HG03135 (cell line): Measurements from ENCODE around the gene BTNL3.
"Not testable (repeated sequence)": the region's sequence is repeated elsewhere in the genome, so short reads cannot be mapped to it uniquely, and the experiment has no call there.

Experiments used
- ATAC-seq: cut with Tn5 transposase; IDR thresholded peaks from one replicate; pipeline ENCODE4 v1.9.1; 2021; ENCODE audit warnings: mild to moderate bottlenecking, moderate library complexity; ENCODE audit not compliant: unreplicated experiment

Gene BTNL3, protein sequence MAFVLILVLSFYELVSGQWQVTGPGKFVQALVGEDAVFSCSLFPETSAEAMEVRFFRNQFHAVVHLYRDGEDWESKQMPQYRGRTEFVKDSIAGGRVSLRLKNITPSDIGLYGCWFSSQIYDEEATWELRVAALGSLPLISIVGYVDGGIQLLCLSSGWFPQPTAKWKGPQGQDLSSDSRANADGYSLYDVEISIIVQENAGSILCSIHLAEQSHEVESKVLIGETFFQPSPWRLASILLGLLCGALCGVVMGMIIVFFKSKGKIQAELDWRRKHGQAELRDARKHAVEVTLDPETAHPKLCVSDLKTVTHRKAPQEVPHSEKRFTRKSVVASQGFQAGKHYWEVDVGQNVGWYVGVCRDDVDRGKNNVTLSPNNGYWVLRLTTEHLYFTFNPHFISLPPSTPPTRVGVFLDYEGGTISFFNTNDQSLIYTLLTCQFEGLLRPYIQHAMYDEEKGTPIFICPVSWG

DNA sequence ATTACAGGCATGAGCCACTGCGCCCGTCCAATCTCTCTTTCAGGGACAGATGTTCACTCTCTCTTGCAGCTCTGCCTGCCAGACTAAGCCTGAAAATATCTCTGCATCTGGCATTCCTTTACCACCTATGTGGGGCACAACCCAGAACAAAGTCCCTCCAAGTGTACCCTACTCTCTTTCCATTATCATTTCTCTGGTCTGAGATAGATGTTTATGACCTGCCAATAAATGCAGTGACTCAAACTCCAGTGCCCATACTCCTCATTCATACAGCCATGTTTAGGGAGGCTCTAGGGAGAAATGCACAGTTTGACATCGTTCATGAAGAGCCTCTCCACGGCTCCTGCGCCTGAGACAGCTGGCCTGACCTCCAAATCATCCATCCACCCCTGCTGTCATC, at the start of gene BTNL3:
Gene BTNL3 (plus strand): TSS at position 255 of the 400 bp plus-strand sequence. CDS start 183 bp downstream, outside the sequence.
- ATAC-seq = no peak

DNA sequence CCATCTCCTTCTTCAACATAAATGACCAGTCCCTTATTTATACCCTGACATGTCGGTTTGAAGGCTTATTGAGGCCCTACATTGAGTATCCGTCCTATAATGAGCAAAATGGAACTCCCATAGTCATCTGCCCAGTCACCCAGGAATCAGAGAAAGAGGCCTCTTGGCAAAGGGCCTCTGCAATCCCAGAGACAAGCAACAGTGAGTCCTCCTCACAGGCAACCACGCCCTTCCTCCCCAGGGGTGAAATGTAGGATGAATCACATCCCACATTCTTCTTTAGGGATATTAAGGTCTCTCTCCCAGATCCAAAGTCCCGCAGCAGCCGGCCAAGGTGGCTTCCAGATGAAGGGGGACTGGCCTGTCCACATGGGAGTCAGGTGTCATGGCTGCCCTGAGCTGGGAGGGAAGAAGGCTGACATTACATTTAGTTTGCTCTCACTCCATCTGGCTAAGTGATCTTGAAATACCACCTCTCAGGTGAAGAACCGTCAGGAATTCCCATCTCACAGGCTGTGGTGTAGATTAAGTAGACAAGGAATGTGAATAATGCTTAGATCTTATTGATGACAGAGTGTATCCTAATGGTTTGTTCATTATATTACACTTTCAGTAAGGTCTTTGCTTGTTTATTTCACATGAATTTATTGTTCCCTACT, 38.2 kb upstream of the BTNL3 start:
- ATAC-seq = no peak

DNA sequence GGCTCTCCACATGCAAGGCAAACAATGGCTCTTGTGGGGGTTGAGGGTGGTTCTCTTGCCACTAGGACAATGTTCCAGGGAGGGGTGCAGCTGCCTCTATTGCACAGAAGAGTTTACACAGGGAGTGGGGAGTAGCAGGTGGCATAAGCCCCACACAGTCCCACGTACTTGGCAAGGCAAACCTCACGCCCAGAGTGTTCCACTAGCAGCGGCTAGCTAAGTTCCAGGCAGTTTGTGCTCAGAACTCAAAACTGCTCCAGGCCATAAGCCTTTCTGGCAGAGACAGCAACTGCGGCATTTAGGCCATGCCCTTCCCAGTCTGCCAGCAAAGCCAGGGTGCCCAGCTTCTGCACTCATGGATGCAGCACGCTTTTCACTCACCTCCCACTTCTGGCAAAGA, 29.0 kb upstream of the BTNL3 start:
- no peak for ATAC-seq

DNA sequence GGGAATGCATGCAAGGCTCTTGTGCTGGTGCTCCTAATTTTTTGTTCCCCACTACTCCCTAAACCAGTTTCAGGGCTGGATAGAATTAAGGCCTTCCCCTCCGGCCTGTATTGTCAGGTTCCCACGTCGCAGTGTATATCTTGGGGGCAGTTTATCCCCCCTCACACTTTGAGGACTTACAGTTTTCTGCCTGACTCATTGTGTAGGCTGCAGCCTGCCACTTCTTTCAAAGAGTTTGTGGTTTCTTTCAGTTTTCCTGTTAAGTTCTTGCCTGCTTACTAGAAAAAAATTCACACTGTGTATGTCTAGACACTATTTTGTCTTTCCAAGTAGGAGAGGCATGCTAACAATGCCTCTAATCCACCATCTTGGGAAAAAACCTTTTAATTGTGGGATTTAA, 28.4 kb upstream of the BTNL3 start:
- no peak for ATAC-seq

DNA sequence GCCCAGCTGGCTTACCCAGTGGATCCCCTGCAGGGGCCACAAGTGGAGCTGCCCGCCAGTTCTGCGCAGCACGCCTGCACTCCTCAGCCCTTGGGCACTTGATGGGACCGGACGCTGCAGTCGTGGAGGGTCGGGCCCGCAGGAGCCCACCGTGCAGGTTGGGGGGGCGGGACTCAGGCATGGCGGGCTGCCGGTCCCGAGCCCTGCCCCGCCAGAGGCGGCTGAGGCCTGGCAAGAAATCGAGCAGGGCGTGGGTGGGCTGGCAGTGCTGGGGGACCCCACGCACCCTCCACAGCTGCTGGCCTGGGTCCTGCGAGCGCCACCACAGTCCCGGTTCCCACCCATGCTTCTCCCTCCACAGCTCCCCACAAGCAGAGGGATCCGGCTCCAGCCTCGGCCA, 19.2 kb upstream of the BTNL3 start:
- ATAC-seq = no peak

DNA sequence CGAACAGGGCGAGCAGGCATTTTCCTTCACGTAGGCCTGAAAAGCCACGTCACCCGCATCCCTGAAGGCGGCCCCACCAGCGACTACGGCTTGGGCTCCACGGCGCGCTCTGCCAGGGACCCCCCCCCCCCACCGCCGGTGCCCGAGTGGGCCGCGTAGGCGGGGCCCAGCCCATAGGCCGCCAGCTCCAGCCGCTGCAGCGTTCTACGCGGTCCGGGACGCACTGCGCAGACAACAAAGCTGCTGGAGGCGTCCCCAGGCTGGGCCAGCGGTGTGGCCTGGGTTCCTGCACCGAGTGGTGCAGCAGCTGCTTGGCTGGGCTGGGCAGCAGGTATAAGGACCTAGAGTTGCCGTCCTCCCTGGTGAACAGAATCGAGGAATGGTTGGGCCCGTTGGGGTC, 18.3 kb upstream of the BTNL3 start:
- no peak for ATAC-seq

DNA sequence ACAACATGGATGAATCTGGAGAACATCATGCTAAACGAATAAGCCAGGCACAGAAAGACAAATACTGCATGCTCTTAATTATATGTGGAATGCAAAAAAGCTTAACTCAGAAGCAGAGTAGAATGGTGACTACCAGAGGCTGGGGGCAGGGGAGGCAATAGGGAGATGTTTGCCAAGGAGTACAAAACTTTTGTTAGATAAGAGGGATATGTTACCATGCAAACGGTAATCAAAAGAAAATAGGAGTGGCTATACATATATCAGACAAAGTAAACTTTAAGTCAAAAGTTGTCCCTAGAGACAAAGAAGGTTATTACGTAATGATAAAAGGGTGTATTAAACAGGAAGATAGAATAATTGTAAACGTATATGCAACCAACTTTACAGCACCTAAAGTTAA, 17.8 kb upstream of the BTNL3 start:
- no peak for ATAC-seq

DNA sequence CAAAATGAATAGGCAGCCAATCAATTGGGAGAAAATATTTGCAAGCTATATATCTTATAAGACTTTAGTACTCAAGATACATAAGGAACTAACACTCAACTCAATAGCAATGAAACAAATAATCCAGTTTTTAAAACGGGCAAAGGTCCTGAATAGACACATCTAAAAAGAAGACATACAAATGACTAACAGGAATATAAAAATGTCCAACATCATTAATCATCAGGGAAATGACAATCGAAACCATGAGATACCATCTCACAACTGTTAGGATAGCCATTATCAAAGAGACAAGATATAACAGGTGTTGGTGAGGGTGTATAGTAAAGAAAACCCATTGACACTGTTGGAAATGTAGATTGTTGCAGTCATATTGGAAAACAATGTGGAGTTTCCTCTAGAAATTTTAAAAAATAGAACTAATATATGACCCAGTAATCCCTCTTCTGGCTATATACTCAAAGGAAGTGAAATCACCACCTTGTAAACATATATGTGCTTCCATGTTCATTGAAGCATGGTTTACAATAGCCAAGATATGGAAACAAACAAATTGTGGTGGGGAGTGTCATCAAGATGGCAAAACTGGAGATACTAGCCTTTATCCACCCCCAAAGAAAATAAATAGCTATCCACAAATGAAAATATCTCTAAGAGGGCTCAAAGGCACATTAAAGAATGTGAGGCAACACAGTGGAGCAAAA, 13.9 kb upstream of the BTNL3 start:
- ATAC-seq = peak; percentile 21

DNA sequence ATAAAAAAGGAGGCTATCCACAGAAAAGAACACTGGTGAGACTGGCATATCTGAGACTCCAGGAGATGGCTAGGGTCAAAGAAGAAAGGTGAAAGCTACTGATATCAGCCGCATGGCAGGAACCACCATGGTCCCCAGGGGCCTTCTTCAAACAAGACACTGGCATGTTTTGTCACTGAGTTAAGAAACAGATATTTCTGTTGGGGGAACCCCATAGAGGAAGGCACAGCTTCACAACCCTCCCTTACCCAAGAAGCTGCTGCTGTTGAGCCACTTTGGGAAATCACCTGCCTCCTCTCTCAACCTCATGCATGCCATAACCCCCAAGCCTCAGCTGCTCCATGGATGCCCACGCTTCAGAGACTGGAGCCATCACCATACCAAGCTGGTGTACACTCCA, 13.3 kb upstream of the BTNL3 start:
- ATAC-seq = peak; percentile 90

DNA sequence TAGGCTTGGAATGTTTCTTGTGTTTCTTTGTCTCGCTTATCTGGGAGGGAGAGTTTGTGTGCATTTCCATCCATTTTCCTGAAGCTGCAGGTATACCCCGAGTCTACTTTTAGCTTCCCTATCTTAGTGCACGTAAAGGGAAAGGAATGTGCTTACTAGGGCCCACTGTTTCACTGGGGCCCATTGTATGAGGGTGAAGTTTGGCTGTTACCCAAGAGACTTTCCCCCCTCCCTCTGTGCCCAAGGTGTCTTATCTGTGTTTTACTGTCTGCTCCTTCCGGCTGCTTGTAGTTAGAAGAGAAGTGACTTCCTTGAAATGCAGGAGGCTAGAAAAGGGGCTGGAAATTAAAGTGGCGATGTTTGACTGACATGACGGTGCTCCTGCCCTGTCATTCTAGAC, 12.1 kb upstream of the BTNL3 start:
- ATAC-seq = no peak

DNA sequence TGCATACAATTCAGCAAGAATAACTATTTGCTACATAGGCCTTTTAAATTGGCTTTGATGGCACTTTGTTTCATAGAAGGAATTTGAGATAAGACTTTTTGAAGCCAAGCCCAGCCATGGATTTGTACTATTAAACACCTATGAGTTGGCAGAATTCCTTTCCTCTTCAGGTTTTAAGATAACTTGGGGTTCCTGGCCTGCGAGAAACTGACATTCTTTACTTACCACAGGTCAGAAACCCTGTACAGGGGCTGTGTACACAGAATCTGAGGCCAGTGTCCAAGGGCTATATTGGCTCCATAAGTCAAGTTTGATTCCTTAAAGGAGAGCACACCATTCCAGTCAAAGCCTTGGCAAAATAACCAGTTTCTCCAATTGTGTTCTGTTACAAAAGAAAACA, 10.8 kb upstream of the BTNL3 start:
- ATAC-seq = no peak

DNA sequence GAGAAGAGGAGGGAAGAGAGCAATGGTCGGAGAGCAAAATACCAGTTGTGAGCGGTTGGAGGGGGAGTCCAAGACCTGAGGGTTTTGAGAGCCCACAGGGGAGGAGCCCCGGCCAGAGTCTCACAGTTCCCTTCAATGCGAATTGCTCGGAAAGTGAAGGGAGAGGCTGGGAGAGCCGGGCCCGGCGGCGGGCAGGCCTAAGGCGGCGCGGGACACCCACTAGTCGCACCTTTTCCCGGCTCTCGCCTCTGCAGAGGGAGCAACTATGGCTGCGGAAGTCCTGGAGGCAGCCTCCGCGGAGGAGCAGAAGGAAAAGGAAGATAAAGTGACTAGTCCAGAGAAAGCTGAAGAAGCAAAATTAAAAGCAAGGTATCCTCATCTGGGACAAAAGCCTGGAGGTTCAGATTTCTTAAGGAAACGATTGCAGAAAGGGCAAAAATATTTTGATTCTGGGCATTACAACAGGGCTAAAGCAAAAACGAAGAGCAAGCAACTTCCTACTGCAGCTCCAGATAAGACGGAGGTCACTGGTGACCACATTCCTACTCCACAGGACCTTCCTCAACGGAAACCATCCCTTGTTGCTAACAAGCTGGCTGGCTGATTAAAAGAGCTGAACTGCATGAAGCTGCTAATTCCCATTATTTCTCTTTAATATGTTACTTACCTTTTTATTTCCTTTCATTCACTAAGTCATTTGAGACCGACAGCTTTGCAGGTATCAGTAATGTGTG, 6.5 kb upstream of the BTNL3 start:
- no peak for ATAC-seq

DNA sequence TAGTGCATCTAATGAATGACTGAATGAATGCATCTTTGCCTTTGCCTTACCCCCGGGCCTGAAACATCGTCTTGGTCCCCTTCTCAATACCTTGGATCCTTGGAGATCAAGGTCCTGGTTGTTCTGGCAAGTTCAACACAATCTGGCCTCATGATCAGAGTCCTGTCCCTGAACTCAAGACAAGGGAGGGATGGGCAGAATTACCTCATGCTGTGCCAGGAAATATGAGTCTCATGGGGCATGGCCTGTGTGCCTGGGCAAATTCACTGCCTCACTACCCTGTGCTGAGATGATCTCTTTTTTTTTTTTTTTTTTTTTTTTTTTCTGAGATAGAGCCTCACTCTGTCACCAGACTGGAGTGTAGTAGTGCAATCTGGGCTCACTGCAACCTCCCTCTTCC, 630 bp upstream of the BTNL3 start:
- ATAC-seq = no peak

DNA sequence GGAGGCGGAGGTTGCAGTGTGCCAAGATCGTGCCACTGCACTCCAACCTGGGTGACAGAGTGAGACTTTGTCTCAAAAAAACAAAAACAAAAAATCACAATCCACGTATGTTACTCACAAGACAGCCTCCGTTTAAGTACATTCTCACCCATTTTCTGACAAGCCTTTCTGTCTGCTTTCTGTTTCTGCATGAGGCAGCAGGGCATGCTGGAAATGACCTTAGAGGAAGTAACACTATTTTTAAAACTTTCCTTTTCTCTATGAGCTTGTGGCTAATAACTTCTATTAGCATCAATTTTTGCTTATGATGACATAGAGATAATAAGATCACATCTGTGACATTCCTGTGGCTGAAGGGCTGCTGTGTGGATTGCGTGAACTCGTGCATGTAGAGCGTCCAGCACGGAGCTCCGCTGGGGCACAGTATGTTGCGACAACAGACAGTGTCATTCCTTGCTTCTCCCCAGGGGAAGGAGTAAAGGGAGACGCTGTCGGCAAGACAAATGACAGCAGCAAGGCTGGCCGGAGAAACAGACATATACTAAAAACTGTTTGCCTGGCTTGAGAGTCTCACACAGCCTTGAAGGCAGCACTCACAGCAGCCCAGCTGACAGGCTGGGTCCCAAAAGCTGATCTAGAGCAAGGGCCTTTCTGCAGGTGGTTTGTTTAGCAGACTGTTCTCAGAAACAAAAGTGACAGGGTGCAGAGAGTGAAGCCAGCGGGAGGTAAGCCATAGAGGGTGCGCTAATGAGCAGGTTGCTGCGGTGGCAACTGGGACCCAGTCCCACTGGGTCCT, 1.6 kb downstream of the BTNL3 start:
- ATAC-seq = no peak

DNA sequence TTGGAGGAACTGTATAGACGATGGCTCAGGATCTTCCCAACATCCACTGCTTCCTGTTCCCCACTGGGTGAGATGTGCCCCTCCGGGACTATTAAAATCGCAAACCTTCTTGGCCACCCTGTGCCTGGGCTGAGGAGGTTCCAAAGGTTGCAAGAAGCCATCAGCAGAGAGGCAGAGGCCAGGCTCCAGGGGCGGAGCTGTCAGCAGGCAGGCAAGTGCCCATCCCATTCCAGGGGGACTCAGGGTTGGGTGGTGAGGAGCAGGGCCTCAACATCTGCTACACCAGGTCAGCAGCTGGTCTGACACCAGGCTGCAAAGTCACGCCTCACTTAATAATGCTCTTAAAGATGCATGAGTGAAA, 2.2 kb downstream of the BTNL3 start:
- no peak for ATAC-seq

DNA sequence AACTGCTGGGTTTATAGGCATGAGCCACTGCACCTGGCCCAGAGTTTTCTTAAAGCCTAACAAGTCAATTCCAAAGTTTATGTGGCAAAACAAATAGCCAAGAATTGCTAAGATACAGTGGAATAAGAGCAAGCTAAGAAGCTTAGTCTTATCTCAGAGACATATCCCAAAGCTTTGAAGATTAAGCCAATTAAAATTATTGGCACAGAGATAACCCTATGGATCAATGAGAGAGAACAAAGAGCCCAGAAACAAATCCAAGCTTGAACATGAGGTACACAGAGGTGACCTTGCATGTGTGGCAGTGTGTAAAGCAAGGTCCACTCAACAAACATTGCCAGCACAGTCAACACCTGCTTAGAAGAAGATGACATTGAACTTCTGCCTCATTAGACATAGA, 13.3 kb downstream of the BTNL3 start:
- no peak for ATAC-seq

DNA sequence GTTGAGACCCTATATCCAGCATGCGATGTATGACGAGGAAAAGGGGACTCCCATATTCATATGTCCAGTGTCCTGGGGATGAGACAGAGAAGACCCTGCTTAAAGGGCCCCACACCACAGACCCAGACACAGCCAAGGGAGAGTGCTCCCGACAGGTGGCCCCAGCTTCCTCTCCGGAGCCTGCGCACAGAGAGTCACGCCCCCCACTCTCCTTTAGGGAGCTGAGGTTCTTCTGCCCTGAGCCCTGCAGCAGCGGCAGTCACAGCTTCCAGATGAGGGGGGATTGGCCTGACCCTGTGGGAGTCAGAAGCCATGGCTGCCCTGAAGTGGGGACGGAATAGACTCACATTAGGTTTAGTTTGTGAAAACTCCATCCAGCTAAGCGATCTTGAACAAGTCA, 17.1 kb downstream of the BTNL3 start:
- ATAC-seq = no peak

DNA sequence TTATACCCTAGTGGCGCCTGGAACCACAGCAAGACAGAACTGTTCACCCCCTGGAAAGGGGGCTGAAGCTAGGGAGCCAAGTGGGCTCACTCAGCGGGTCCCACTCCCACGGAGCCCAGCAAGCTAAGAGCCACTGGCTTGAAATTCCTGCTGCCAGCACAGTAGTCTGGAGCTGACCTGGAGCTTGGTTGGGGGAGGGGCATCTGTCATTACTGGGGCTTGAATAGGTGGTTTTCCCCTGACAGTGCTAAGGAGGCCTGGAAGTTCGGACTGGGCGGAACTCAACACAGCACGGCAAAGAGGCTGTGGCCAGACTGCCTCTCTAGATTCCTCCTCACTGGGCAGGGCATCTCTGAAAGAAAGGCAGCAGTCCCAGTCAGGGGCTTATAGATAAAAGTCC, 19.5 kb downstream of the BTNL3 start:
- no peak for ATAC-seq

DNA sequence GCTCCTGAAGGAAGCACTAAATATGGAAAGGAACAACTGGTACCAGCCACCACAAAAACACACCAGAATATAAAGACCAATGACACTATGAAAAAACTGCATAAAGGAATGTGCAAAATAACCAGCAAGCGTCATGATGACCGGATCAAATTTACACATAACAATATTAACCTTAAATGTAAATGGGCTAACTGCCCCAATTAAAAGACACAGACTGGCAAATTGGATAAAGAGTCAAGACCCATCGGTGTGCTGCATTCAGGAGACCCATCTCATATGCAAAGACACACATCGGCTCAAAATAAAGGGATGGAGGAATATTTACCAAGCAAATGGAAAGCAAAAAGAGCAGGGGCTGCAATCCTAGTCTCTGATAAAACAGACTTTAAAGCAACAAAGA, 21.4 kb downstream of the BTNL3 start:
- ATAC-seq = not testable (repeated sequence)

DNA sequence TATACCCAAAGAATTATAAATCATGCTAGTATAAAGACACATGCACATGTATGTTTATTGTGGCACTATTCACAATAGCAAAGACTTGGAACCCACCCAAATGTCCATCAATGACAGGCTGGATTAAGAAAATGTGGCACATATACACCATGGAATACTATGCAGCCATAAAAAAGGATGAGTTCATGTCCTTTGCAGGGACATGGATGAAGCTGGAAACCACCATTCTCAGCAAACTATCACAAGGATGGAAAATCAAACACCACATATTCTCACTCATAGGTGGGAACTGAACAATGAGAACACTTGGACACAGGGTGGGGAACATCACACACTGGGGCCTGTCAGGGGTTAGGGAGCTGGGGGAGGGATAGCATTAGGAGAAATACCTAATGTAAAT, 26.0 kb downstream of the BTNL3 start:
- not testable (repeated sequence) for ATAC-seq
